K562 treated with DMSO at 1 percent for 48 hours (cell line): ENCODE data around the gene BMP8B. TPM values are rescaled to one million over a fixed set of nuclear protein-coding genes. Genes with fewer than 3 reads are reported as not detected.

Source experiments
- total RNA-seq: library from RNA; unstranded; fragments of 300-600 nt; gene quantifications from 2 replicates; pipeline ENCODE4 v1.2.3, GENCODE V29; 2022; ENCODE audit warnings: low replicate concordance; ENCODE audit errors: extremely low read depth

BMP8B gene
- total RNA-seq: not detected in 2 replicates

GRCh38 chr1:39788758-39789570 lies at the start of gene BMP8B:
Gene BMP8B, minus strand, starts transcription at chr1:39788865. Its CDS starts 380 bp downstream, at chr1:39788485.

GRCh38 chr1:39771022-39771532 lies 17.6 kb downstream of the BMP8B start, which contains the start of gene OXCT2:
Gene OXCT2, minus strand, starts transcription at chr1:39771348. Its CDS starts 93 bp downstream, at chr1:39771255.

GRCh38 chr1:39738622-39739366 lies 49.9 kb downstream of the BMP8B start, which contains the start of gene PPIE:
Gene PPIE, plus strand, starts transcription at chr1:39738882. Its CDS starts 19 bp downstream, at chr1:39738901.

Other genes starting within 250 kb of the BMP8B start
- not detected in 2 replicates for gene PABPC4, start 212.1 kb downstream of the BMP8B start, total RNA-seq
- not detected in 2 replicates for gene HEYL, start 149.2 kb downstream of the BMP8B start, total RNA-seq
- gene NT5C1A, start 116.8 kb downstream of the BMP8B start, total RNA-seq: not detected in 2 replicates
- gene HPCAL4, start 97.4 kb downstream of the BMP8B start, total RNA-seq: not detected in 2 replicates
- gene PPIE, start 50.0 kb downstream of the BMP8B start, total RNA-seq: not detected in 2 replicates
- not detected in 2 replicates for gene OXCT2, start 17.5 kb downstream of the BMP8B start, total RNA-seq
- gene TRIT1, start 94.6 kb upstream of the BMP8B start, total RNA-seq: not detected in 2 replicates
- not detected in 2 replicates for gene MYCL, start 113.1 kb upstream of the BMP8B start, total RNA-seq
- gene MFSD2A, start 166.3 kb upstream of the BMP8B start, total RNA-seq: not detected in 2 replicates